Gastrocnemius medialis (tissue), 4 donors: ENCODE measurements around the gene LMF2. TPM values are rescaled to one million over a fixed set of nuclear protein-coding genes. Genes with fewer than 3 reads are reported as not detected.

Source experiments
- ATAC-seq, 2 donors: fragments of 150-250 bp; one replicate each; pipeline ENCODE4 v1.9.1; 2016
- DNase-seq, 2 donors: peaks; one replicate each; pipeline ENCODE4 v3.0.0-alpha.2; 2019
- H3K27ac ChIP-seq, 4 donors: fragments of 200-600 bp; sonication (generic); 1 replicate in 1 of 4; 2 replicates in 3 of 4; pipeline ENCODE4 v1.5.1; 2016 to 2018; ENCODE audit warnings: mild to moderate bottlenecking in 2 of 4, moderate library complexity in 1 of 4
- H3K27me3 ChIP-seq, 3 donors: fragments of 200-600 bp; sonication (generic) in 2 of 3; 1 replicate in 1 of 3; 2 replicates in 2 of 3; pipeline versions ENCODE4 v1.5.1 to v1.6.0; 2016 to 2019; ENCODE audit warnings: mild to moderate bottlenecking in 1 of 3, moderate library complexity in 1 of 3
- H3K36me3 ChIP-seq, 2 donors: fragments of 200-600 bp; sonication (generic) in 1 of 2; one replicate each; pipeline ENCODE4 v1.5.1; 2017 to 2018
- H3K4me1 ChIP-seq, 2 donors: fragments of 200-600 bp; sonication (generic) in 1 of 2; one replicate each; pipeline ENCODE4 v1.5.1; 2016 to 2017; ENCODE audit warnings: mild to moderate bottlenecking in 2 of 2
- H3K4me3 ChIP-seq, 4 donors: fragments of 200-600 bp; sonication (generic) in 3 of 4; 1 replicate in 1 of 4; 2 replicates in 3 of 4; pipeline ENCODE4 v1.5.1; 2016 to 2019; ENCODE audit warnings: mild to moderate bottlenecking in 2 of 4
- H3K9me3 ChIP-seq, 3 donors: fragments of 200-600 bp; sonication (generic) in 2 of 3; 1 replicate in 1 of 3; 2 replicates in 2 of 3; pipeline ENCODE4 v1.5.1; 2016 to 2019
- CTCF ChIP-seq, 5 experiments: fragments of 450-650 bp in 3 of 5; fragments of 200-600 bp in 2 of 5; sonication (generic) in 2 of 5; IDR thresholded peaks in 4 of 5; conservative IDR thresholded peaks in 1 of 5; 1 replicate in 4 of 5; 2 replicates in 1 of 5; pipeline ENCODE4 v1.5.1; 2016 to 2019; ENCODE audit warnings: antibody characterized with exemption in 5 of 5, mild to moderate bottlenecking in 3 of 5, moderate library complexity in 3 of 5
- POLR2A ChIP-seq, 2 donors: fragments of 450-650 bp; IDR thresholded peaks; one replicate each; pipeline ENCODE4 v1.6.1; 2017; ENCODE audit warnings: antibody characterized with exemption in 2 of 2, mild to moderate bottlenecking in 2 of 2, moderate library complexity in 2 of 2
- in situ Hi-C, 4 donors: fragments of 200-750 bp; cut with MboI; loops; one replicate each; pipeline versions ENCODE4 v1.15.0 to v1.8.0; 2017; ENCODE audit warnings: low sequenced_read_pairs in 4 of 4
- intact Hi-C: fragments of 100-400 bp; cut with DNase I; formaldehyde crosslinking; loops from one replicate; pipeline ENCODE4 v1.15.1; 2023; ENCODE audit warnings: low total_unique reads
- total RNA-seq, 4 donors: library from RNA; depleted of rRNA; stranded (reverse); fragments of >200 nt; gene quantifications; one replicate each; pipeline versions ENCODE4 v1.1.0 to v1.2.3, GENCODE V29; 2016

Gene LMF2
- total RNA-seq, 4 donors from 2014 or later = 19.7 to 39.4 (median 26.9) TPM

GRCh38 chr22:50550395-50550794, 42.9 kb upstream of the LMF2 start:
- Histone ChIP-seq H3K36me3 (no peaks in the 10 kb centered on the region), H3K4me3 (no peak overlapping the region), H3K4me1 (peaks cover 5 to 9% of the 10 kb centered on the region in 2 donors), H3K9me3 (no peaks in the 10 kb centered on the region), H3K27me3 (peaks cover 33 to 38% (median 36%) of the 10 kb centered on the region in 3 donors), H3K27ac (no peak overlapping the region)
- ATAC-seq = no peak
- intact Hi-C loops (no loop called here), in situ Hi-C loops (no loop called here)
- DNase-seq = no peak
- TF ChIP-seq CTCF (IDR thresholded peaks at IDR 0.05 in 4 of 5, conservative IDR thresholded peaks at IDR 0.05 in 1 of 5) (no peak), POLR2A (IDR thresholded peaks at IDR 0.05) (no peak)

GRCh38 chr22:50548921-50549790, 41.7 kb upstream of the LMF2 start:
- in situ Hi-C loops = no loop called here
- H3K27ac ChIP-seq = no peak overlapping the region
- peaks cover 33 to 49% (median 47%) of the 10 kb centered on the region in 3 donors for H3K27me3 ChIP-seq
- TF ChIP-seq POLR2A (IDR thresholded peaks at IDR 0.05) (no peak), CTCF (IDR thresholded peaks at IDR 0.05 in 4 of 5, conservative IDR thresholded peaks at IDR 0.05 in 1 of 5) (no peak)
- H3K4me1 ChIP-seq = peaks cover 9% of the 10 kb centered on the region in 2 donors
- H3K9me3 ChIP-seq = no peaks in the 10 kb centered on the region
- intact Hi-C loops = no loop called here
- H3K4me3 ChIP-seq = peak overlapping the region; percentile 13 to 43 (median 23)
- H3K36me3 ChIP-seq = no peaks in the 10 kb centered on the region
- no peak for ATAC-seq
- no peak for DNase-seq

- H3K27me3 ChIP-seq = peaks cover 33 to 54% (median 53%) of the 10 kb centered on the region in 3 donors
- TF ChIP-seq CTCF (IDR thresholded peaks at IDR 0.05 in 4 of 5, conservative IDR thresholded peaks at IDR 0.05 in 1 of 5) (no peak), POLR2A (IDR thresholded peaks at IDR 0.05) (no peak)
- DNase-seq = no peak
- ATAC-seq = no peak
- peaks cover 9 to 13% of the 10 kb centered on the region in 2 donors for H3K4me1 ChIP-seq
- in situ Hi-C loops (no loop called here), intact Hi-C loops (no loop called here)
- H3K36me3 ChIP-seq = no peaks in the 10 kb centered on the region
- no peak overlapping the region for H3K27ac ChIP-seq
- H3K4me3 ChIP-seq = peak overlapping the region; percentile 13 to 43 (median 23)
- no peaks in the 10 kb centered on the region for H3K9me3 ChIP-seq
Measured at GRCh38 chr22:50548040-50548920, 40.8 kb upstream of the LMF2 start.

GRCh38 chr22:50547263-50547985, 39.9 kb upstream of the LMF2 start:
- intact Hi-C loops = no loop called here
- DNase-seq = no peak
- in situ Hi-C loops = no loop called here

More at GRCh38 chr22:50547263-50547985, 39.9 kb upstream of the LMF2 start:
- no peak overlapping the region for H3K4me3 ChIP-seq
- ATAC-seq = no peak
- H3K4me1 ChIP-seq = peaks cover 9 to 13% of the 10 kb centered on the region in 2 donors
- peaks cover 33 to 54% (median 53%) of the 10 kb centered on the region in 3 donors for H3K27me3 ChIP-seq
- no peaks in the 10 kb centered on the region for H3K36me3 ChIP-seq
- TF ChIP-seq CTCF (IDR thresholded peaks at IDR 0.05 in 4 of 5, conservative IDR thresholded peaks at IDR 0.05 in 1 of 5) (no peak), POLR2A (IDR thresholded peaks at IDR 0.05) (no peak)
- H3K9me3 ChIP-seq = no peaks in the 10 kb centered on the region
- no peak overlapping the region for H3K27ac ChIP-seq
